Caco-2 (cell line): Measurements from ENCODE around the gene MCOLN3. TPM values are rescaled to one million over a fixed set of nuclear protein-coding genes. Genes with fewer than 3 reads are reported as not detected.

ENCODE experiments used
- BruUV-seq: library from RNA; stranded (reverse); fragments of 400-500 nt; replicated peaks from 2 replicates; lab custom pipeline; 2021; lab: Mats Ljungman, UMichigan
- CTCF ChIA-PET: fragments of 300-600 bp; sonication (Branson Sonifier 250); formaldehyde crosslinking; loops from one replicate; lab custom pipeline; 2022; ENCODE audit warnings: antibody characterized with exemption; lab: Charles Lee
- POLR2A ChIA-PET: fragments of 300-600 bp; sonication (Branson Sonifier 250); formaldehyde crosslinking; loops from one replicate; lab custom pipeline; 2022; ENCODE audit warnings: antibody characterized with exemption; lab: Charles Lee
- DNase-seq, 2 experiments: peaks; one replicate each; pipeline versions ENCODE4 v3.0.0 to v3.0.0-alpha.2; 2020 to 2022
- H3K27me3 ChIP-seq: replicated peaks from 2 replicates; pipeline ENCODE4 v1.6.0; 2011; ENCODE audit warnings: low read length; ENCODE audit not compliant: control insufficient read depth, insufficient read depth
- H3K36me3 ChIP-seq: 2 replicates; pipeline ENCODE4 v1.5.1; 2011; ENCODE audit warnings: low read length; ENCODE audit not compliant: control insufficient read depth, insufficient read depth
- H3K4me1 ChIP-seq: fragments of 250-450 bp; sonication (Bioruptor Pico); 2 replicates; pipeline ENCODE4 v1.5.1; 2020; ENCODE audit warnings: mild to moderate bottlenecking
- H3K4me3 ChIP-seq: 2 replicates; pipeline ENCODE4 v1.5.1; 2011; ENCODE audit warnings: low read depth, mild to moderate bottlenecking, control low read depth, low read length
- H3K9me3 ChIP-seq: fragments of 250-450 bp; sonication (Bioruptor Pico); 2 replicates; pipeline ENCODE4 v1.5.1; 2020; ENCODE audit warnings: mild to moderate bottlenecking, moderate library complexity
- H3K27ac Mint-ChIP-seq: one replicate; pipeline ENCODE4 v1.8.0; 2022; ENCODE audit warnings: mixed read lengths; ENCODE audit not compliant: unreplicated experiment
- H3K27me3 Mint-ChIP-seq: one replicate; pipeline ENCODE4 v1.8.0; 2022; ENCODE audit warnings: mixed read lengths; ENCODE audit not compliant: insufficient read depth, unreplicated experiment
- H3K36me3 Mint-ChIP-seq: one replicate; pipeline ENCODE4 v1.8.0; 2022; ENCODE audit warnings: mild to moderate bottlenecking, mixed read lengths; ENCODE audit not compliant: insufficient read depth, unreplicated experiment
- H3K4me1 Mint-ChIP-seq: one replicate; pipeline ENCODE4 v1.8.0; 2022; ENCODE audit warnings: low read depth, mixed read lengths; ENCODE audit not compliant: unreplicated experiment
- H3K4me3 Mint-ChIP-seq: one replicate; pipeline ENCODE4 v1.8.0; 2022; ENCODE audit warnings: mild to moderate bottlenecking, moderate library complexity, mixed read lengths; ENCODE audit not compliant: unreplicated experiment
- H3K9me3 Mint-ChIP-seq: one replicate; pipeline ENCODE4 v1.8.0; 2022; ENCODE audit warnings: mixed read lengths; ENCODE audit not compliant: unreplicated experiment
- CTCF ChIP-seq, 2 experiments: fragments of 200-600 bp in 1 of 2; IDR thresholded peaks; 1 replicate in 1 of 2; 2 replicates in 1 of 2; pipeline versions ENCODE4 v1.5.1 to v1.8.0; 2011 to 2022; ENCODE audit warnings: antibody characterized with exemption in 1 of 2, control low read depth in 1 of 2, inconsistent platforms in 1 of 2, low read depth in 1 of 2, low read length in 1 of 2, mild to moderate bottlenecking in 1 of 2, moderate library complexity in 1 of 2; ENCODE audit not compliant: insufficient read depth in 1 of 2, severe bottlenecking in 1 of 2, unreplicated experiment in 1 of 2
- intact Hi-C: fragments of 100-400 bp; cut with micrococcal nuclease; formaldehyde crosslinking; loops from one replicate; pipeline ENCODE4 v1.10.0; 2022; ENCODE audit not compliant: unreplicated experiment
- total RNA-seq: library from RNA; stranded (reverse); gene quantifications from 2 replicates; pipeline ENCODE4 v1.2.3, GENCODE V29; 2022

MCOLN3 gene
- total RNA-seq, 1 experiment from 2014 or later = 2.5 TPM

DNA sequence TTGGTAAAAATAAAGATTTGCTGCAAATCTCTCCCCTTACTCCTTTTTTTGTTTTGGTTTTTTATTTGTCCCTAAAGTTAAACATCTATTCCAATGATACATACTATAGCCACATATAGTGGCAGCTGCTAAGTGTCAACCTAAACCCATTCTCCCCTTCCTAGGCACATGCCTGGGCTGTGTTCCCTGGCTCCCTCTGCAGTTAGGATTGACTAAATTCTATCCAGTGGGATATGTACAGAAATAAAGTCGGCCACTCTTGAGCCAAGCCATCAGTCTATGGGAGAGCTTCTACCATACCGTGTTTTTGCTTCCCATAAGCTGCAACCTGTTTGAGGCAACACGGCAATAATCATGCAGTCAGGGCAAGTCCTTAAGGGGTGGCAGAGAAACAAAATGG, 23.6 kb downstream of the MCOLN3 start:
- Histone ChIP-seq H3K27me3 (no peaks in the 10 kb centered on the region), H3K4me3 (no peak overlapping the region), H3K9me3 (no peaks in the 10 kb centered on the region), H3K36me3 (no peaks in the 10 kb centered on the region), H3K4me1 (no peaks in the 10 kb centered on the region)
- no TSS peak for BruUV-seq
- POLR2A ChIA-PET = no interaction called here
- no peak overlapping the region for H3K4me3 Mint-ChIP-seq
- intact Hi-C loops = no loop called here
- H3K9me3 Mint-ChIP-seq = no peaks in the 10 kb centered on the region
- H3K36me3 Mint-ChIP-seq = no peaks in the 10 kb centered on the region
- TF ChIP-seq CTCF (IDR thresholded peaks at IDR 0.05; ENCODE audit: insufficient read depth in 1 of 2, low read depth in 1 of 2, low read length in 1 of 2, severe bottlenecking in 1 of 2, unreplicated experiment in 1 of 2) = no peak
- H3K27ac Mint-ChIP-seq = no peak overlapping the region
- H3K27me3 Mint-ChIP-seq = no peaks in the 10 kb centered on the region
- no peaks in the 10 kb centered on the region for H3K4me1 Mint-ChIP-seq
- CTCF ChIA-PET = interaction anchor here (1.0 to 1.3 kb wide), 2 partner anchors 80 to 81 kb away, joined by 4 to 5 read pairs; no protein-coding TSS in a partner anchor
- no peak for DNase-seq

- no peaks in the 10 kb centered on the region for H3K36me3 ChIP-seq
- no peaks in the 10 kb centered on the region for H3K9me3 ChIP-seq
- POLR2A ChIA-PET = no interaction called here
- no peak for TF ChIP-seq CTCF (IDR thresholded peaks at IDR 0.05; ENCODE audit: insufficient read depth in 1 of 2, low read depth in 1 of 2, low read length in 1 of 2, severe bottlenecking in 1 of 2, unreplicated experiment in 1 of 2)
- CTCF ChIA-PET = no interaction called here
- Mint-ChIP-seq H3K9me3 (no peaks in the 10 kb centered on the region), H3K36me3 (no peaks in the 10 kb centered on the region), H3K4me1 (no peaks in the 10 kb centered on the region), H3K27ac (no peak overlapping the region), H3K4me3 (no peak overlapping the region), H3K27me3 (no peaks in the 10 kb centered on the region)
- H3K27me3 ChIP-seq = no peaks in the 10 kb centered on the region
- no peaks in the 10 kb centered on the region for H3K4me1 ChIP-seq
- intact Hi-C loops = no loop called here
- no peak for DNase-seq
- no peak overlapping the region for H3K4me3 ChIP-seq
- no TSS peak for BruUV-seq
Measured at GRCh38 chr1:85022700-85023099, 25.6 kb downstream of the MCOLN3 start.

GRCh38 chr1:85019994-85020393, 28.3 kb downstream of the MCOLN3 start:
- POLR2A ChIA-PET = no interaction called here
- BruUV-seq = no TSS peak
- no peaks in the 10 kb centered on the region for H3K4me1 ChIP-seq
- TF ChIP-seq CTCF (IDR thresholded peaks at IDR 0.05; ENCODE audit: insufficient read depth in 1 of 2, low read depth in 1 of 2, low read length in 1 of 2, severe bottlenecking in 1 of 2, unreplicated experiment in 1 of 2) = no peak
- no peak overlapping the region for H3K4me3 ChIP-seq
- H3K36me3 ChIP-seq = no peaks in the 10 kb centered on the region
- H3K27me3 ChIP-seq = no peaks in the 10 kb centered on the region
- intact Hi-C loops = no loop called here
- DNase-seq = no peak
- CTCF ChIA-PET = interaction anchor here (0.8 kb wide), 1 partner anchor 75 kb away, joined by 3 read pairs; no protein-coding TSS in a partner anchor
- H3K4me3 Mint-ChIP-seq = no peak overlapping the region
- peaks cover 2% of the 10 kb centered on the region for H3K27me3 Mint-ChIP-seq
- H3K4me1 Mint-ChIP-seq = no peaks in the 10 kb centered on the region
- H3K9me3 ChIP-seq = no peaks in the 10 kb centered on the region
- H3K9me3 Mint-ChIP-seq = no peaks in the 10 kb centered on the region
- H3K27ac Mint-ChIP-seq = no peak overlapping the region
- H3K36me3 Mint-ChIP-seq = no peaks in the 10 kb centered on the region
